Fibroblast of mammary gland (primary cell): Measurements from ENCODE around the gene KCTD17.

Source experiments
- DNase-seq: peaks from one replicate; pipeline ENCODE4 v3.0.0-alpha.2; 2010; ENCODE audit warnings: low read depth
- H3K4me3 ChIP-seq: 2 replicates; pipeline ENCODE4 v1.5.1; 2011; ENCODE audit warnings: low read depth, mild to moderate bottlenecking, low read length, moderate library complexity; ENCODE audit not compliant: control insufficient read depth
- TF ChIP-seq, protein P1 (sequence below): conservative IDR thresholded peaks from 2 replicates; pipeline ENCODE4 v1.5.1; 2011; ENCODE audit warnings: low read depth, low read length, inconsistent platforms; ENCODE audit not compliant: control insufficient read depth, insufficient read depth

The KCTD17 gene

DNA sequence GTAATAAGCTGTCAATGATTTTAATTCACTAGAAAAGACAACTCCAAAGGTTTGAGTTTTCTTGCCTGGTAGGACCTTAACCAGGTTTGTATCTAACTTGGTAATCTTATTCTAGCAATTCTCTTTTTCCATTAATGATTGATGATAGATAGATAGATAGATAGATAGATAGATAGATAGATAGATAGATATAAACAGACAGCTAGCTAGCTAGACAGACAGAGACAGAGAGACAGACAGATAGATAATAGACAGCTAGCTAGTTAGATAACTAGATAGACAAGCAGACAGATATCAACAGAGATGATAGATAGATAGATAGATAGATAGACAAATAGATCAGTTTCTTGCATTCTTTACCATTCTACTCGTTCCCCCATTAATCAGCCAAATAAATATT, 42.7 kb downstream of the KCTD17 start:
- no peak for DNase-seq
- TF ChIP-seq, protein P1, sequence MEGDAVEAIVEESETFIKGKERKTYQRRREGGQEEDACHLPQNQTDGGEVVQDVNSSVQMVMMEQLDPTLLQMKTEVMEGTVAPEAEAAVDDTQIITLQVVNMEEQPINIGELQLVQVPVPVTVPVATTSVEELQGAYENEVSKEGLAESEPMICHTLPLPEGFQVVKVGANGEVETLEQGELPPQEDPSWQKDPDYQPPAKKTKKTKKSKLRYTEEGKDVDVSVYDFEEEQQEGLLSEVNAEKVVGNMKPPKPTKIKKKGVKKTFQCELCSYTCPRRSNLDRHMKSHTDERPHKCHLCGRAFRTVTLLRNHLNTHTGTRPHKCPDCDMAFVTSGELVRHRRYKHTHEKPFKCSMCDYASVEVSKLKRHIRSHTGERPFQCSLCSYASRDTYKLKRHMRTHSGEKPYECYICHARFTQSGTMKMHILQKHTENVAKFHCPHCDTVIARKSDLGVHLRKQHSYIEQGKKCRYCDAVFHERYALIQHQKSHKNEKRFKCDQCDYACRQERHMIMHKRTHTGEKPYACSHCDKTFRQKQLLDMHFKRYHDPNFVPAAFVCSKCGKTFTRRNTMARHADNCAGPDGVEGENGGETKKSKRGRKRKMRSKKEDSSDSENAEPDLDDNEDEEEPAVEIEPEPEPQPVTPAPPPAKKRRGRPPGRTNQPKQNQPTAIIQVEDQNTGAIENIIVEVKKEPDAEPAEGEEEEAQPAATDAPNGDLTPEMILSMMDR: no peak
- no peak overlapping the region for H3K4me3 ChIP-seq

DNA sequence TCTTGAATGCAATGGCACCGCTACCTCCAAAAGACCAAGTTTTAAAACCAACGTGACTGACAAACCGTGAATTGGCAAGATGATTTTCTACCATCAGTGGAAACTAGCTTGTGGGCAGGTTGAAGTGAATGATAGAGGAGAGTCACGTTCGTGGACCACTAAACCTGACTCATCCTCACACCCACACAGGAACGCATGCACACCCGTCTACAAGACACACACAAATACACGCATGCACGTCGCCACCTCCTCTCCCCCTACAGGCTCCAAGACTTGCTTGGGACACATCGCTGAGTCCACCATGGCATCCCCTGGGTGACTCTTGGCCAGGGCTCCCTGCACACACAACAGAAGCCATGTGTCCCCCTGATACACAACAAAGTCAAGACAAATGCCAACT, 43.6 kb downstream of the KCTD17 start:
- TF ChIP-seq, protein P1: no peak
- H3K4me3 ChIP-seq: no peak overlapping the region
- DNase-seq: no peak

DNA sequence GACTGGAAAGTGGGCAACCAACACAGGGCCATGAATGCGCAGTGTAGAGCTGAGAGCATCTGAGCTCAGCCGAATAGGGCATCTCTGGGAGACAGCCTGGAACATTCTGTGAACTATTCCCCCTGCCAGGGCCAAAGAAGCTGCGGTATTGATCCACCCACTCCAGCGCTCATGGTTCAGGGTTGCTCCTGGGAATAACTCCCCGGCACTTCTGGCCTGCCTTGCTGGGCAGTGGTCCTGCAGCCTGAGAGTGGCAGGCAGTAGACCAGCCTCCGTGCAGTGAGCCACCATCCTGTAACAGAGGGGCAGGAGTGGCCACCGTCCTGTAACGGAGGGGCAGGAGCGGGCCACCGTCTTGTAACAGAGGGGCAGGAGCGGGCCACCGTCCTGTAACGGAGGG, 45.8 kb downstream of the KCTD17 start:
- H3K4me3 ChIP-seq: no peak overlapping the region
- no peak for DNase-seq
- TF ChIP-seq, protein P1: no peak

DNA sequence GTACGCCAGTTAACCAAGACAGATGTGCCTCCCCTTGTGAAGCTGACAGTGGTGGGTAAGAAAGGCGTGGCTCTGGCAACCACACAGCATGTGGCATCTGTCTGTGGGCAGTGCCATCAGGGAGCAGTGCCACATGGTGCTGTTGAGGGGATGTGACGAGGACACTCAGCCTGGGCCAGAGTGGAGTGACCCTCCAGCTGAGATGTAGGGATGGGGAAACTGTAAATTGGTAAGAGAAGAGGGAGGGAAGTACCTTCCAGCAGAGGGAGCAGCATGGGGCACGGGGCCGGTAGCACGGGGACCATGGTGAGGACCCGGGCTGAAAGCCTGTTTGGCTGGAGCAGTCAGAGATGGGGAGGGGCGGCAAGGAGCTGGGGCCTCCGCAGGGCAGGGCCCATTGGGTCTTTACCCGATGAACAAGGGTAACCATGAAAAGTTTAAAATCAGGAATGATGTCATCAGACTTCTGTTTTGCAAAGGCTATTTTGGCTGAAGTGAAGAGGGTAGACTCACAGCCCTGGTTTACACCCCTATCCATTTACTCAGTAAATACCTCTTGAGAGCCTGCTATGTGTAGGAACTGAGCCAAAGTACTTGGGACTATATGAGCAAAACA, 47.5 kb downstream of the KCTD17 start:
- DNase-seq: no peak

DNA sequence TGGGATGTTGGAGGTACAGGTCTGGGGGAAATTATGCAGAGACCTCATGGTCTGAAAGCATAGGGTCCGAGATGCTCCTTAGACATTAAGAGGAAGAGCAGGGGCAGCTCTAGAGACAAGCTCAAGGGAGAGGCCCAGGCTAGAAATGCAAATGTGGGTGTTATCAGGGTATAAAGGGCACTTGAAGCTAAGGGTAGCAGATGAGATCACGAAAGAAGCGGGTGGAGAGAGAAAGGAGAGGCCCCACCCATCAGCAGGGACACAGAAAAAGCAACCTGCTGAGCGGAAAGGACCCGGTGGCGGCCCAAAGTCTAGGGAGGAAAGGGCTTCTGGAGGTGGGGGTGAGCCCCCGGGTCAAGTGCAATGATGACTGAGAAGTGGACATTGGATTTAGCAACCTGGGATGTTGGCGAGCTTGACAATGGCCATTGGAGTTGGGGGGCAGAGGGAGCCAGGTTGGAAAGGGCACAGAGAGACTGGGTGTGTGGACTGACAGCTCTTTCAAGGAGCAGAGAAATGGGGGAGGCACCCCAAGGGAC, 49.1 kb downstream of the KCTD17 start:
- TF ChIP-seq, protein P1: no peak
- no peak overlapping the region for H3K4me3 ChIP-seq
- no peak for DNase-seq

More for the DNA sequence above, 47.5 kb downstream of the KCTD17 start:
- TF ChIP-seq, protein P1: peak; percentile 5
- H3K4me3 ChIP-seq: no peak overlapping the region

DNA sequence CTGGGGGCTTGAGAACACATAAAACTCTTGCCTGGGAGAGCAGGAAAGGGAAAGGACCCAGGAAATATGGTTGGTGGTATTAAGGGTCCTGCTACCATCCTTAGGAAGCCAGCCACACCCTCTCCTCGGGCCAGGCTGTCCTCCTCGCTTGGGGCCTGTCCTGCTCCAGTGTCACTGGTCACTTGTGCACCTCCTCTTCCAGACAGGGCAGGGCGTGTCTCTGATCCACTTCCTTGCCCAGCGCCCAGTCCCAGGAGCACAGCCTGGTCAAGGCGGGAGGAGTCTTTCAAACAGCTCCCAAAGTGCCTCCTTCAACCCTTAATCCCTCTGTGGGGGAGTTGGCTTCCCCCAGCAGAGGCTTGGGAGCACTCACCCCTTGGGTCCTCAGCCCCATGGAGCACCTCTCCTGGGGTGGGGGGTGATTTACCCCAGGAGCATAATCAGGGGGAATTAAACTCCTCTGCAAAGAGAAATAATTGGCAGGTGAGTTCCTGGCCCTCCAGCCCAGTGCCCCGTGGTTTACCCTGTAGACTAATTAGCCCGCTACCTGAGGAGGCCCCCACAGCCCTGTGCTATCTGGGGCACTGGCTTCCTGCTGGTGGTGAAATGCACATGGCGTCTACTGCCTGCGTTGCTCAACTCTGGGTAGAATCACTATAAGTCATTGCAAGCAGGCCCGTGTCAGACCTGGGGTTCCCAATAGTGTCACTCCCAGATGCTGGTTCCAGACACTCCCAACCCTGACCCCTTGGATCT, 49.9 kb downstream of the KCTD17 start:
- DNase-seq: no peak

More for the DNA sequence above, 49.9 kb downstream of the KCTD17 start:
- H3K4me3 ChIP-seq: no peak overlapping the region
- TF ChIP-seq, protein P1: no peak
